NCI-H748 (cell line): ENCODE results near the gene DPY19L2.
"Not testable (repeated sequence)": the region's sequence is repeated elsewhere in the genome, so short reads cannot be mapped to it uniquely, and the experiment has no call there.

Experiments used
- DNase-seq: peaks from one replicate; lab custom pipeline; 2025; ENCODE audit not compliant: unreplicated experiment; lab: John Stamatoyannopoulos, UW

The DPY19L2 gene

DNA sequence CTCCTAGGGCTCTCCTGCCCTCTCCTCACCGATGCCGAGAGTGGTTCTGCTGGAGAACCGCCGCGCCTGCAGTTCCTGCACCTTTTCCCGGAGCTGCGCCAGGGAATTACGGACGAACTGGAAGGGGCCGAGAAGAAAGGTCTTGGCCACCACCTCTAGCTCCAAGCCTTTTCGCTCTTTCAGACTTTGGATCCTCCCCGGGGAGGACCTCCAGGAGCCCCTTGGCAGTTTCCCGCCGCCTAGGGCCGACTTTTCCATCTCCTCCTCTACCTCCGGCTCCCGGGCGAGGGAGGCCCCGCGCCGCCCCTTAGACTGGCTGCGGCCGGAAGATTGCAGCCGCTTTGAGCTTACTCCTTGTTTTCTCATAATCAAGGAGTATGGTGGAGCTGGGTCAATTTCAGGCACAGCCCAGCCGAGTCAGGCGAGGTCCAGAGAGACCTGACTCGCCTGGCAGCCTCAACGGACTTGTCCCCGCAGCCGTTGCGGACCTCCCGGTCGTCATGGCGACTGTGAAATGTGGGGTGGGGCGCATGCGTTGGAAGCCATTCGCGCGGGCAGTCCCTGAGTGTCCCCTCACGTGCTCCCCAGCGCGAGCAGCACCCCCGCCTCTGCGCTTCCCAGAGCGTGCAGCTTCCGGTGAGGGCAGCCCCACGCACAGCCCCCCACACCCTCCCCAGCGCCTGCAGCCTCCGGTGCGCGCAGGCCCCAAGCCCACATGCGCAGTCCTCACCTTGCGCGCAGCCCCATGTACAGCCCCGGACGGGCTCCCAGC is at the start of gene DPY19L2:
Gene DPY19L2 (minus strand): TSS at position 466 of the 772 bp plus-strand sequence. CDS start 100 bp downstream, at position 366.
- peak; percentile 96 for DNase-seq

- not testable (repeated sequence) for DNase-seq
Observed at GRCh38 chr12:63716891-63717290, 48.6 kb upstream of the DPY19L2 start.

DNA sequence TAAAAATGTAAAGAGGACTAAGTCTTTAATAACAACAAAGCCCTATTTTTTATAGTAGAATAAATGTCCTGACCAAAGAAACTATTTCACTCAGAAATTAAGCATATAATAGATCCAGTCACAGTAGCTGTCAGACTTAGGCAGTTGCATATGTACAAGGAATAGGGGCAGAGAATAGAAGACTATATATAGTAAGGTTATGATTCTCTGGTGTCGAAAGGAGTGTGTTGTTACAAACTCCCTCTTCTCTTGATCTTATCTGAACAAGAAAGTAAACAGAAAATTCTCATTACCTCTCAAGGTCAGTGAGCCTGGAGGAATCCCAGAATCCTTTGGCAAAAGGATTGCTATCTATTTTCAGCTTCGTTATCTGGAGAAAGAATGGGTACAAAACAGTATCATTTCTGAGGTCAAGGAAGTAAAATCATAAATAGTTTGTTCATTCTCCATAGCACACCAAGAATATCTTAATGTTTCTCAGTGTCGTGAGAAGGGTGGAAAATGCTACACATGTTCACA is 46.9 kb upstream of the DPY19L2 start:
- DNase-seq: not testable (repeated sequence)

- not testable (repeated sequence) for DNase-seq
Observed at GRCh38 chr12:63714409-63714808, 46.1 kb upstream of the DPY19L2 start.

GRCh38 chr12:63713681-63714075 is 45.4 kb upstream of the DPY19L2 start:
- DNase-seq: not testable (repeated sequence)

DNA sequence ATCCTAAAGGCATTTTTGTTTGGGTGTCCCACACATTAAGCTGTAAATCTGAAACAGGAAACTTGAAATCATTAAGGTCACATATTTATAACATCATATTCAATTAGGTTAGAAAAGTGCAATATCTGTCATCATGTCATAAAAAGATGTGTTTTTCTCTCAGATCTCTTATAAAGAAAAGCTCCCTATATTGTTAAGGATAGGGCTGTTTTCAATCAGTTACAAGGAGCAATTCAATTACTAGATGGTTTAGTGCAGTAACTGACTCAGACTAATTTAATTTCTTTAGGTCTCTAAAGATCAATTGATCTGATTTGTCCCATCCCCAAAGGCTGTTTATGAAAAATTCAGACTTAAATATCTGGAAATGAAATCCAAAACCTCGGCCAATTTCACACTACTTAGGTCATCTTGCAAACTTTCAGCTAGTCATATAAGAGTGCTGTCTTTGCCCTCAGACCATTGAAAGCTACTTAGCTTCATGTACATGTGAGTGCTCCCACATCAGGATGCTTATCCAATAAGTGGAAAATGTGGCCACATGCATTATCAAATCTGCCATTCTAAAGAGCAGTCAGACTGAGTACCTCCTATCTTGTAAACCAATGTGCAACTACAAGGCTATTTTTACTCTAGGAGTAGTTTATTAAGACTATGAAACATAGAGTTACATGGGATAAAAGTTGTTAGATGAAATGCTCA is 44.8 kb upstream of the DPY19L2 start:
- not testable (repeated sequence) for DNase-seq

DNA sequence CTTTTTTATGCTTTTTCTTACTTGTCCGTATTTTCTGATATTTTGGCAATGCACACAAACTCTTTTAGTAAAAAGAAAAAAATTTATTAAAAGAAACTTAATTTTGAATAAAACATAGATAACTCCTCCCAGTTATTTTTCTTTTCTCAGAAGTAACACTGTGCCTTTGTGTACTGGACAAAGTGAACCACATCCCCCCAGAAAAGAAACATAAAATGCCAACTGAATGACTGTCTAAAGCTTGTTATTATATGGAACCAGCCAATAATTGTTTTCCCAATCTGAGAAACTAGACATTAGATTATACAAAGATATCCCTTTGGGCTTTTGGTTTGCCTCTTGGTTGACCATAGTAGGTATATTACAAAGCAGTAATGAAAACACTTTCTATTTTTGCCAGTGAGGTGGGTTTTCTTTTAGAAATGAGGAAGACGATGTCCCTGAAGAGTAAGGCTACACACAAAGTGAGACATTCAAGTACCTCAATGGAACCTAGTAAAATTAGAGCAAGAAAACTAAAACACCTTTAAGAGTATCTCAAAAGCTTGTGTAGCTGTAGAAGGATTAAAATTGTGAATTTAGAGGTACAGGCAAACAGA is 44.2 kb upstream of the DPY19L2 start:
- DNase-seq: not testable (repeated sequence)

DNA sequence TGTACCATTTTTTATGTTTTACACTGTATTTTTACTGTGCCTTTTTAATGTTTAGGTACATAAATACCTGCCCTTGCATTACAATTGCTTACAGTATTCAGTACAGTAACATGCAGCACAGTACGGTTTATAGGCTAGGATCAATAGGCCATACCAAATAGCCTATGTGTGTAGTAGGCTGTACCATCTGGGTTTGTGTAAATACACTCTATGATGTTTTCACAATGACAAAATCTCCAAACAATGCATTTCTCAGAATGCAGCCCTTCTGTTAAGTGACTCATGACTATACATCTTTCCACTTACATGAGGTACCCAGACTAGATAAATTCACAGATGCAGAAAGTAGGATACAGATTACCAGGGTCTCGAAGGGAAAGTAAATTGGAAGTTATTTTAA is 43.0 kb upstream of the DPY19L2 start:
- peak; percentile 3 for DNase-seq

DNA sequence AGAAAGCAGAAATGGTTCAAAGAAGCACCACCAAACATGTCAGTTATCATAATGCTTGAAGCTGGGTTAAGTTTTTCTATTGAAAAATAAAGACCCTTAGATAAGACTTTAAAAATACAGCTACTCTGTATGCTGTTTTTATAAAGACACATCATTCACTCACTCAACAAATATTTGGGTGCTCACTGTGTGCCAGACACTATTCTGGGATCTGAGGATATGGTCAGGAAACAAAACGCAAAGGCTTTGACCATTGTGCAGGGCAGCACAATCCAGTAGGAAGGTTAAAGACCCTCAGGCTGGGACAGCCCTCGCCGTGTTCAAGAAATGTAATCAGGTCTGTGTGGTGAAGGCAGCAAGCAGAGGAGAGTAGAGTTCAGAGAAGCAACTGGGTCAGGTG is 38.0 kb upstream of the DPY19L2 start:
- no peak for DNase-seq

DNA sequence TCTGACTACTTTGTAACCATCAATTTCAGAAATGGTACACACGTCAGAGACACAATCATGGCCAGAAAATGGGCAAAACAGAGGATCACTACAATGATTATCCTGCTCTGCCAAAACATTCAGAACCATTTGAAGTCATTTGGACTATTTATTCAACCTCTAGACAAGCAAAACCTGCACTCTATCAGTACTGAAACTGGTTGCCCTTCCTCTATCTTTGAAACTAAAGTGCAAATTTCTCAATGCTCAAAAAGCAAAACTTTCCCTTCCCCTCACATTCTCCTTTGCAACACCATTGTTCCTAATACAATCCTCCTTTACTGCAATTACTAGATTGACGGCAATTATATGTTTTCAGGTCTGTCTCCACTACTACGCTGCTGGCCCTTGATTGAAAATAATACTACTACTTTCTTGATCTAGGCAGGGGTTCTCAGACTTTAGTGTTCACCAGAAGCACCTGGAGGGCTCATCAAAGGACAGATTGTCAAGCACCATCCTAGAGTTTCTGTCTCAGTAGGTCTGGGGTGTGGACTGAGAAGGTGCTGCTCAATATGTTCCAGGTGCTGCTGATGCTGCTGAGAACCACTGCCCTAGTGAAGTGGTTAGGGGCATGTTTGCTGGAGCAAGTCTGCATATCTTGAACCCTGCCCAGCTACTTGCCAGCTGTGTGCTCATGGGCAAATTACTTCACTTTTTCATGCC is 31.5 kb upstream of the DPY19L2 start:
- not testable (repeated sequence) for DNase-seq

DNA sequence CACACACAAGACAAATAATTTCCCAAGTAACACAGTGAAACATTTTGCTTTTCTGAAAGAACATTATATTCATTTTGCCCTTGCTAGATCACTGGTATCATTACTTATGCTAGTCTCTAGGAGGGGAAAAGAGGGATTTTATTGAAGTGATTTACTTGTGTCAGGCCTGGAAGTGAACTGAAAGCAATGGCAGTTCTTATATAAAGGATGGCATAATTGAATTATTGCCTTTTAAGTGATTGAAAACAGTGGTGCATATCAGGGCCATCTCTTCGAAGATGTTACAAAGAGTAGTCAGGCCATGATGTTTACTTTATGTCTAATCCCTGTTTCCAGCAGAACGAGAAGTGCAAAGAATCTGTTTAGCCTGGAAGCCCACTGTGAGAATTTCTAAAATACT is 30.7 kb upstream of the DPY19L2 start:
- DNase-seq: not testable (repeated sequence)

DNA sequence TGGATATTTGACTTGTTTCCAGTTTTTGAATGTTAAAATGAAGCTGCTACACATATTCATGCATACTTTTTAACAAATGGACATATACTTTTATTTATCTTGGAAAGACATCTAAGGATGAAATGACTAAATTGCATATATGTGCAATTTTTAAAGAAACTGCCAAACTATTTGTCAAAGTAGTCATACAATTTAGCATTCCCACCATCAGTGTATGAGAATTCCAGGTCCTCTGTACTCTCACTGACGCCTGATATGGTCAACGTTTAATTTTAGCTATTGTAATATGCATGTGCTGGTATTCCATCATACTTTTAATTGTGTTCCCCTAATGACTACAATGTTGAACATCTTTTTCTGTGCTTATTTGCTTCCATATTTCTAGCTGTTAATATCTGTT is 22.5 kb upstream of the DPY19L2 start:
- DNase-seq: not testable (repeated sequence)

DNA sequence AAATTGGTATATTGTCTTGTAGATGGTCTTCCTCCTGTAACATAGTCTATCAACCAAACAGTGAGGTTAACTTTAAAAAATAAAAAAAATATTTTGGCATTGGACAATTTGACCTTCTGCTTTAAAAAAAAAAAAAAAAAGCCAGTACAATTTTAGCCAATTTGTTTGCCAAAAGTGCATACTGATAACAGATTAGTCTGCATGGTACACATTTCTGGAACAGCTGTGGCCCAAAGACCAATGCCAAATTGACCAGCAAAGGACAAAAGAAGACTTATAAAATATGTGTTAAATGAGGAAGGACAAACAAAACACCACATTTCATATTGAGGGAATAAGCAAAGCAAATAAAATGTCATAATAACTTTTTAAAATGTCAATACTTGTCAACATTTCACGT is 20.8 kb upstream of the DPY19L2 start:
- not testable (repeated sequence) for DNase-seq

GRCh38 chr12:63686623-63687022 is 18.3 kb upstream of the DPY19L2 start:
- not testable (repeated sequence) for DNase-seq

DNA sequence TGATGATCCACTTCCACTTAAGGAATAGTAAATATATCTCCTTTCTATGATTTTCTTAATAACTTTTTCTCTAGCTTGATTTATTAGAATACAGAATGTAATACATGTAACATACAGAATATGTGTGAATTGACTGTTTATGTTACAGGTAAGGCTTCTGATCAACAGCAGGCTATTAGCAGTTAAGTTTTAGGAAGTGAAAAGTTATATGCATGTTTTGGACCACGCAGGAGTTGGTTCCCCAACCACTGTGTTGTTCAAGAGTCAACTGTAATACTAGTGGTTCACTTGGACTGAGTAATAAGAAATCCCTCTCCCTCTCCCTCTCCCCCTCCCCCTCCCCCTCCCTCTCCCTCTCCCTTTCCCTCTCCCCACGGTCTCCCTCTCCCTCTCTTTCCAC is 17.5 kb upstream of the DPY19L2 start:
- DNase-seq: not testable (repeated sequence)

DNA sequence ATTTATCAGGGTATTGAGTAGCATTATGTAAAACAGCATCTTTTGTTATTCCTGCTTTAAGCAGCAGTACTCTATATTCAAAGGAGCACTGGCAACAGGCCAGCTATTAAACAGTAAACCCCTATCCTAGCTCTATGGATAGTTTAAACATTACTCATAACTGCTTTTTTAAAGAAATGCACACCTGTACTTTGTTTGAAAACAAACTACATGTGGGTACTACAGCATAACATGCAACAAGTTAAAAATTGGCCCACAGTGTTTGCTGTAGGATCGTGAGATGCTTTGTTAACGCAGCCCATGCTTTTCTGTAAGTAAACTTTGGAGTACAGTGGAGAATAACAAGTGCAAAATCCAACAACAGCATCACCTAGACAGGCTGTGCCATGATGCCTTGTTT is 14.3 kb upstream of the DPY19L2 start:
- DNase-seq: peak; percentile 82

DNA sequence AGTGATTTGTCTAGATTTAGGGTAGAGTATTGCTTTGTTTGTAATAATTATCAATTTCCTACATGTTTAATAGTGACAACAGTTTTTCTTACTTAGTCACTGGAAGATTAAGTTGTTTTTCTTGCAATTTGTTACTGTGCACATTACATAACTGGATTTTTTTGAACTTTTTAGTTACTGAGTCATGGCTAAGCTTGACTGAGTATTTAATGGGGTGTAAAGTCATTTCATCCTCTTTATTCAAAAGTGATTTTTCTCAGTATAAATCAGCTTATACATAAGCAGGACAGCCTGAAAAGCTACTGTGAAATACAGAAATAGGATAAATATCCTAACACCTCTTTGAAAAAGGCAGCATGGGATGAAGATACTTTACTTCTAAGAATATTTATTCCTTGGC is 12.5 kb upstream of the DPY19L2 start:
- not testable (repeated sequence) for DNase-seq

GRCh38 chr12:63672550-63672949 is 4.3 kb upstream of the DPY19L2 start:
- DNase-seq: not testable (repeated sequence)

DNA sequence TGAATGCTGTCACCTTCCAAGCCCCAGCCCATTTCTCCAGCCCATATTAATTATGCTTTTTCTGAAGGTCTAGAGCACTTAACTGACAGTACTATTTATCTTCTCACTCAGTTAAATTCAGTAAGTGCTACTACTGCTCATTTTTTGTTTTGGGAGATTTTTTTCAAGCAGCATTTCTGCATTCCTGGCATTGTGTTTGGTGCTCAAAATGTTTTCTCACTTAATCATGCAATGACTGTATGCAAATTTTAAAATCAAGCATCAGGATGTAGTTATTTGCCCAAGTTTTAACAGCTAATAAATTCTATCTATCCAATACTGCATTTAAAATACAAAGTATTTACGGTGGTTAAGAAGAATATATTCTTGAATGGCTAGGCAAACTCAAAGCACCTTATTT is 1.6 kb upstream of the DPY19L2 start:
- DNase-seq: not testable (repeated sequence)

GRCh38 chr12:63669427-63669826 is 1.1 kb upstream of the DPY19L2 start:
- DNase-seq: not testable (repeated sequence)

- DNase-seq: peak; percentile 60
Observed at GRCh38 chr12:63668800-63669365, 590 bp upstream of the DPY19L2 start.
